H9 (cell line): Measurements from ENCODE around the gene CDH4. TPM values are rescaled to one million over a fixed set of nuclear protein-coding genes. Genes with fewer than 3 reads are reported as not detected.

Source experiments
- DNase-seq: peaks from one replicate; pipeline ENCODE4 v3.0.0-alpha.2; 2017
- H2AFZ ChIP-seq: one replicate; pipeline ENCODE4 v1.6.1; 2013; ENCODE audit warnings: mild to moderate bottlenecking, low read length, control low read depth, moderate library complexity
- H2AK5ac ChIP-seq: 2 replicates; pipeline ENCODE4 v1.6.1; 2013; ENCODE audit warnings: low read length, control low read depth, mixed read lengths; ENCODE audit not compliant: insufficient read length
- H2BK120ac ChIP-seq: one replicate; pipeline ENCODE4 v1.6.1; 2013; ENCODE audit warnings: low read depth, mild to moderate bottlenecking, low read length, control low read depth, inconsistent platforms; ENCODE audit not compliant: poor library complexity, severe bottlenecking
- H2BK12ac ChIP-seq: 2 replicates; pipeline ENCODE4 v1.6.1; 2013; ENCODE audit warnings: low read length, control low read depth, mixed read lengths, low read depth; ENCODE audit not compliant: insufficient read length
- H2BK15ac ChIP-seq: 2 replicates; pipeline ENCODE4 v1.6.1; 2013; ENCODE audit warnings: low read depth, low read length, control low read depth
- H2BK20ac ChIP-seq: one replicate; pipeline ENCODE4 v1.6.1; 2013; ENCODE audit warnings: low read depth, mild to moderate bottlenecking, low read length, control low read depth, inconsistent platforms; ENCODE audit not compliant: poor library complexity, severe bottlenecking
- H2BK5ac ChIP-seq: 2 replicates; pipeline ENCODE4 v1.6.1; 2013; ENCODE audit warnings: low read length, control low read depth, mixed read lengths; ENCODE audit not compliant: insufficient read length
- H3K14ac ChIP-seq: 2 replicates; pipeline ENCODE4 v1.6.1; 2013; ENCODE audit warnings: low read length, control low read depth; ENCODE audit not compliant: insufficient read depth
- H3K18ac ChIP-seq: 2 replicates; pipeline ENCODE4 v1.6.1; 2013; ENCODE audit warnings: low read depth, mild to moderate bottlenecking, mixed read lengths, low read length, control low read depth; ENCODE audit not compliant: insufficient read length
- H3K23ac ChIP-seq: 2 replicates; pipeline ENCODE4 v1.6.1; 2013; ENCODE audit warnings: low read length, control low read depth, mixed read lengths, low read depth; ENCODE audit not compliant: insufficient read length
- H3K23me2 ChIP-seq: 2 replicates; pipeline ENCODE4 v1.6.1; 2013; ENCODE audit warnings: low read depth, mild to moderate bottlenecking, mixed read lengths, low read length, control low read depth; ENCODE audit not compliant: insufficient read length, poor library complexity, severe bottlenecking
- H3K27ac ChIP-seq: 2 replicates; pipeline ENCODE4 v1.5.1; 2013; ENCODE audit warnings: low read length, control low read depth, mixed read lengths, low read depth; ENCODE audit not compliant: insufficient read length
- H3K27me3 ChIP-seq: 2 replicates; pipeline ENCODE4 v1.6.1; 2013; ENCODE audit warnings: low read length, control low read depth, inconsistent platforms; ENCODE audit not compliant: insufficient read depth
- H3K4ac ChIP-seq: 2 replicates; pipeline ENCODE4 v1.6.1; 2013; ENCODE audit warnings: low read depth, mild to moderate bottlenecking, control low read depth, inconsistent platforms, low read length, moderate library complexity
- H3K4me1 ChIP-seq: 2 replicates; pipeline ENCODE4 v1.6.1; 2013; ENCODE audit warnings: low read length, control low read depth, inconsistent platforms; ENCODE audit not compliant: insufficient read depth
- H3K4me2 ChIP-seq: 2 replicates; pipeline ENCODE4 v1.6.1; 2013; ENCODE audit warnings: low read length, control low read depth, mixed read lengths; ENCODE audit not compliant: insufficient read length, insufficient read depth
- H3K56ac ChIP-seq: 2 replicates; pipeline ENCODE4 v1.6.1; 2013; ENCODE audit warnings: low read depth, mild to moderate bottlenecking, mixed read lengths, low read length, control low read depth; ENCODE audit not compliant: insufficient read length
- H3K79me1 ChIP-seq: 2 replicates; pipeline ENCODE4 v1.6.1; 2013; ENCODE audit warnings: low read depth, mild to moderate bottlenecking, moderate library complexity, low read length, control low read depth, inconsistent platforms; ENCODE audit not compliant: insufficient read depth, poor library complexity, severe bottlenecking
- H3K79me2 ChIP-seq: 2 replicates; pipeline ENCODE4 v1.6.1; 2013; ENCODE audit warnings: low read length, control low read depth, inconsistent platforms; ENCODE audit not compliant: insufficient read depth
- H3K9ac ChIP-seq: 2 replicates; pipeline ENCODE4 v1.6.1; 2013; ENCODE audit warnings: low read length, control low read depth, mixed read lengths; ENCODE audit not compliant: insufficient read length; ENCODE audit errors: extremely low read depth
- H3K9me3 ChIP-seq: one replicate; pipeline ENCODE4 v1.6.1; 2013; ENCODE audit warnings: low read depth, low read length, inconsistent platforms; ENCODE audit not compliant: control insufficient read depth
- H3T11ph ChIP-seq: one replicate; pipeline ENCODE4 v1.6.1; 2013; ENCODE audit warnings: mild to moderate bottlenecking, low read length, control low read depth, inconsistent platforms
- H4K20me1 ChIP-seq: one replicate; pipeline ENCODE4 v1.6.1; 2013; ENCODE audit not compliant: control insufficient read depth, insufficient read length, insufficient read depth
- H4K5ac ChIP-seq: 2 replicates; pipeline ENCODE4 v1.6.1; 2013; ENCODE audit warnings: low read depth, mild to moderate bottlenecking, mixed read lengths, low read length, control low read depth; ENCODE audit not compliant: insufficient read length
- H4K8ac ChIP-seq: replicated peaks from 2 replicates; pipeline ENCODE4 v1.6.1; 2013; ENCODE audit warnings: low read length, control low read depth, mixed read lengths, low read depth; ENCODE audit not compliant: insufficient read length
- H4K91ac ChIP-seq: 2 replicates; pipeline ENCODE4 v1.6.1; 2013; ENCODE audit warnings: low read depth, mild to moderate bottlenecking, moderate library complexity, mixed read lengths, low read length, control low read depth; ENCODE audit not compliant: insufficient read length
- H3K27ac Mint-ChIP-seq, 3 experiments: 2 replicates in 2 of 3; 3 replicates in 1 of 3; pipeline ENCODE4 v1.8.0; 2020 to 2021; ENCODE audit warnings: mixed read lengths in 3 of 3, mild to moderate bottlenecking in 1 of 3, moderate library complexity in 1 of 3
- H3K27me3 Mint-ChIP-seq: 2 replicates; pipeline ENCODE4 v1.8.0; 2021; ENCODE audit warnings: low read depth, mild to moderate bottlenecking, moderate library complexity, mixed read lengths
- H3K36me3 Mint-ChIP-seq, 3 experiments: 2 replicates in 2 of 3; 3 replicates in 1 of 3; pipeline ENCODE4 v1.8.0; 2020 to 2021; ENCODE audit warnings: low read depth in 3 of 3, mixed read lengths in 3 of 3; ENCODE audit not compliant: insufficient read depth in 1 of 3
- H3K4me1 Mint-ChIP-seq, 2 experiments: 2 replicates each; pipeline ENCODE4 v1.8.0; 2020; ENCODE audit warnings: mixed read lengths in 2 of 2
- H3K4me3 Mint-ChIP-seq, 2 experiments: 2 replicates in 1 of 2; 3 replicates in 1 of 2; pipeline ENCODE4 v1.8.0; 2020 to 2021; ENCODE audit warnings: mild to moderate bottlenecking in 2 of 2, mixed read lengths in 2 of 2, moderate library complexity in 1 of 2
- H3K9me3 Mint-ChIP-seq, 2 experiments: 2 replicates in 1 of 2; 3 replicates in 1 of 2; pipeline ENCODE4 v1.8.0; 2020; ENCODE audit warnings: mild to moderate bottlenecking in 2 of 2, mixed read lengths in 2 of 2, moderate library complexity in 1 of 2
- CTCF ChIP-seq: fragments of 200-600 bp; sonication (generic); conservative IDR thresholded peaks from 3 replicates; pipeline ENCODE4 v1.8.0; 2021; ENCODE audit warnings: antibody characterized with exemption, mild to moderate bottlenecking
- WGBS: extraction: QIAGEN DNeasy Blood & Tissue Kit; methylation state at CpG from one replicate; pipeline ENCODE4 v1.1.7; 2013; ENCODE audit warnings: missing lambda C conversion rate, low lambda C conversion rate, mixed read lengths; ENCODE audit not compliant: insufficient read length; ENCODE audit errors: extremely low coverage; 5-methylcytosine and 5-hydroxymethylcytosine counted together
- total RNA-seq: library from RNA; stranded (reverse); gene quantifications from 2 replicates; pipeline ENCODE4 v1.2.1, GENCODE V29; 2021

The CDH4 gene
- total RNA-seq, 1 experiment from 2014 or later: 3.0 TPM

GRCh38 chr20:61549865-61550264, 297.8 kb downstream of the CDH4 start:
- Histone ChIP-seq H2BK5ac (no peak overlapping the region), H3K27me3 (peaks cover 2% of the 10 kb centered on the region; the same call in 1 of the 2 replicates), H3K4ac (no peak overlapping the region), H3K18ac (no peak overlapping the region), H2AFZ (no peak overlapping the region), H3K27ac (no peak overlapping the region), H2AK5ac (no peak overlapping the region), H2BK12ac (no peak overlapping the region), H3K23ac (no peak overlapping the region), H3K14ac (no peak overlapping the region), H2BK15ac (no peak overlapping the region), H2BK120ac (no peak overlapping the region), H4K91ac (no peak overlapping the region), H3K4me1 (no peaks in the 10 kb centered on the region), H4K20me1 (no peaks in the 10 kb centered on the region), H3K79me1 (no peaks in the 10 kb centered on the region), H4K5ac (no peak overlapping the region), H4K8ac (no peak overlapping the region), H2BK20ac (no peak overlapping the region), H3K79me2 (no peaks in the 10 kb centered on the region), H3K4me2 (no peak overlapping the region), H3K23me2 (no peaks in the 10 kb centered on the region), H3T11ph (no peak overlapping the region), H3K9me3 (no peaks in the 10 kb centered on the region), H3K9ac (no peak overlapping the region), H3K56ac (no peak overlapping the region)
- Mint-ChIP-seq H3K36me3 (peaks cover 5 to 18% (median 13%) of the 10 kb centered on the region in 3 experiments), H3K9me3 (peaks cover 23% of the 10 kb centered on the region in 2 experiments), H3K27ac (no peak overlapping the region), H3K27me3 (peaks cover 70% of the 10 kb centered on the region), H3K4me1 (no peaks in the 10 kb centered on the region), H3K4me3 (no peak overlapping the region)
- TF ChIP-seq CTCF: no peak
- no peak for DNase-seq
- no CpG with 5 or more reads among the region's 2 CpGs for WGBS
